ENCODE results near the gene APBA2.

DNA sequence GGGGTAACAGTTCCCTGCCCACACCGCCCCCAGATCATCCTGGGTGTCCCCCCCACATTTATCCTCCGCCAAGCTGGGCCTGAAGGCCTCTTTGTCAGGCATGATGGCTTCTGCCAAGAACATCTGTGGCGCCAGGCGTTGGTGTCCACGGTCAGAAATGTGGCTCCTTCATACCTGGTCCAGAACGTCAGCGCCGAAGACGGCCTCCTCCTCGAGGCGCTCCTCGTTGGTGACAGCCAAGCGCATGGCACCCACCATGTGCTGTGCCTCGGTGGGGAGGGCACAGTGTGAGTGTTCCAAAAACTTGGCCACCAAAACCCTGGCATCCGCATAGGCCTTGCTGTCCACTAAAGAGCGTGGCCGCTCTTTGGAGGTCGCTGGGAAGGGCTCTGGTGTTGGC lies 237.4 kb downstream of the APBA2 start:
- TF ChIP-seq, protein P1, sequence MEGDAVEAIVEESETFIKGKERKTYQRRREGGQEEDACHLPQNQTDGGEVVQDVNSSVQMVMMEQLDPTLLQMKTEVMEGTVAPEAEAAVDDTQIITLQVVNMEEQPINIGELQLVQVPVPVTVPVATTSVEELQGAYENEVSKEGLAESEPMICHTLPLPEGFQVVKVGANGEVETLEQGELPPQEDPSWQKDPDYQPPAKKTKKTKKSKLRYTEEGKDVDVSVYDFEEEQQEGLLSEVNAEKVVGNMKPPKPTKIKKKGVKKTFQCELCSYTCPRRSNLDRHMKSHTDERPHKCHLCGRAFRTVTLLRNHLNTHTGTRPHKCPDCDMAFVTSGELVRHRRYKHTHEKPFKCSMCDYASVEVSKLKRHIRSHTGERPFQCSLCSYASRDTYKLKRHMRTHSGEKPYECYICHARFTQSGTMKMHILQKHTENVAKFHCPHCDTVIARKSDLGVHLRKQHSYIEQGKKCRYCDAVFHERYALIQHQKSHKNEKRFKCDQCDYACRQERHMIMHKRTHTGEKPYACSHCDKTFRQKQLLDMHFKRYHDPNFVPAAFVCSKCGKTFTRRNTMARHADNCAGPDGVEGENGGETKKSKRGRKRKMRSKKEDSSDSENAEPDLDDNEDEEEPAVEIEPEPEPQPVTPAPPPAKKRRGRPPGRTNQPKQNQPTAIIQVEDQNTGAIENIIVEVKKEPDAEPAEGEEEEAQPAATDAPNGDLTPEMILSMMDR (conservative IDR thresholded peaks at IDR 0.05; ENCODE audit: low read length) = no peak
- no peak for TF ChIP-seq EZH2phosphoT487 (IDR thresholded peaks at IDR 0.05; ENCODE audit: borderline replicate concordance, low read depth, low read length)

Measured in OCI-LY7 (cell line).